ENCODE results near the gene APPL1. TPM values are rescaled to one million over a fixed set of nuclear protein-coding genes. Genes with fewer than 3 reads are reported as not detected.

APPL1 gene
- total and polyA plus RNA-seq, 2 of the 13 experiments (the other 11 are each of a cell fraction or from before 2014, with no cell fraction given): 14.3 to 29.0 TPM

- TF ChIP-seq AKAP8 (CRISPR knock-in tag; IDR thresholded peaks at IDR 0.05) (0 out of 2 replicates have a peak, but pooled peaks have one; percentile 3), MED8 (CRISPR knock-in tag; IDR thresholded peaks at IDR 0.05; ENCODE audit: insufficient replicate concordance) (no peak), MYNN (CRISPR knock-in tag; IDR thresholded peaks at IDR 0.05; ENCODE audit: low read depth) (peak; percentile 99), HDAC2 (CRISPR knock-in tag; IDR thresholded peaks at IDR 0.05) (no peak), SETDB1 (CRISPR knock-in tag; IDR thresholded peaks at IDR 0.05; ENCODE audit: borderline replicate concordance) (no peak), GZF1 (CRISPR knock-in tag; IDR thresholded peaks at IDR 0.05) (no peak), MAZ (IDR thresholded peaks at IDR 0.05; ENCODE audit: borderline replicate concordance, low read depth, low read length) (no peak), MAZ (CRISPR knock-in tag; IDR thresholded peaks at IDR 0.05; ENCODE audit: low read depth) (peak; percentile 82), CHD4 (IDR thresholded peaks at IDR 0.05; ENCODE audit: borderline replicate concordance, low read length) (no peak), PREB (CRISPR knock-in tag; IDR thresholded peaks at IDR 0.05) (no peak), TCF7 (IDR thresholded peaks at IDR 0.05; ENCODE audit: low read depth) (no peak), ZNF678 (CRISPR knock-in tag; IDR thresholded peaks at IDR 0.05) (no peak), GATA4 (IDR thresholded peaks at IDR 0.05; ENCODE audit: borderline replicate concordance, low read depth) (no peak), DBP (CRISPR knock-in tag; IDR thresholded peaks at IDR 0.05; ENCODE audit: not compliant biosample characterization) (no peak), SRSF1 (optimal IDR thresholded peaks at IDR 0.05; ENCODE audit: low read depth, low read length) (no peak), AGO2 (optimal IDR thresholded peaks at IDR 0.05; ENCODE audit: low read depth, low read length) (peak; percentile 47), ZNF101 (CRISPR knock-in tag; IDR thresholded peaks at IDR 0.05; ENCODE audit: borderline replicate concordance, low read depth) (no peak), ZSCAN12 (CRISPR knock-in tag; IDR thresholded peaks at IDR 0.05) (no peak)
These were observed 612 bp downstream of the APPL1 start (continued) for GRCh38 chr3:57227930-57228751.

Data from HepG2 (cell line).